Measurements from ENCODE around the gene ERG. TPM values are rescaled to one million over a fixed set of nuclear protein-coding genes. Genes with fewer than 3 reads are reported as not detected.

The ERG gene
- total and polyA plus RNA-seq, 7 donors, result 2.7 to 14.5 (median 7.6) TPM

DNA sequence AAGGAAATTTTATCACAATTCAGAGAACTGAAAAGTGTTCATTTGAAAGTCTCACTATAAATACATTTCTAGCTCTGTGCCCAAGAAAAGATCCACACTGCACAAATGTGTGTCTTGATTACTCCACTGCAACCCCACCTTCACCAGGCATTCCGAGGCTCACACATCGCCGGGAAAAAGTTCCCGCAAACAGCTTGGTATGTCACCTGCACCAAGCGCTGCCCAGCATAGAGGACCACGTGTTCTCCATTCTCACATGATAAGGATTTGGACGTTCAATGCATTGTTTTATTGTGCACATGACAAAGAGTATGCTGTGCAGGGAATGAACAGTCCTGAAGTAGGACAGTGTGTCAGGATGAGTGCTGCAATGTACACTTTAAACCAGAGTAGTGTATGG, 70.1 kb downstream of the ERG start:
- Histone ChIP-seq H3K4me1 (no peaks in the 10 kb centered on the region), H3K9me3 (no peaks in the 10 kb centered on the region), H3K27ac (no peak overlapping the region), H3K4me3 (no peak overlapping the region), H3K36me3 (ENCODE audit: insufficient read depth in 1 of 2, low read depth in 1 of 2) (no peaks in the 10 kb centered on the region), H3K27me3 (ENCODE audit: insufficient read depth in 3 of 3, low read length in 2 of 3) (no peaks in the 10 kb centered on the region)
- DNase-seq (no peak), ATAC-seq (no peak)
- 72 to 77% (median 73%) methylated on average over 7 of the region's 7 CpGs for WGBS, 3 donors
- intact Hi-C loops (cut with DNase I), result no loop called here
- TF ChIP-seq, protein P1, sequence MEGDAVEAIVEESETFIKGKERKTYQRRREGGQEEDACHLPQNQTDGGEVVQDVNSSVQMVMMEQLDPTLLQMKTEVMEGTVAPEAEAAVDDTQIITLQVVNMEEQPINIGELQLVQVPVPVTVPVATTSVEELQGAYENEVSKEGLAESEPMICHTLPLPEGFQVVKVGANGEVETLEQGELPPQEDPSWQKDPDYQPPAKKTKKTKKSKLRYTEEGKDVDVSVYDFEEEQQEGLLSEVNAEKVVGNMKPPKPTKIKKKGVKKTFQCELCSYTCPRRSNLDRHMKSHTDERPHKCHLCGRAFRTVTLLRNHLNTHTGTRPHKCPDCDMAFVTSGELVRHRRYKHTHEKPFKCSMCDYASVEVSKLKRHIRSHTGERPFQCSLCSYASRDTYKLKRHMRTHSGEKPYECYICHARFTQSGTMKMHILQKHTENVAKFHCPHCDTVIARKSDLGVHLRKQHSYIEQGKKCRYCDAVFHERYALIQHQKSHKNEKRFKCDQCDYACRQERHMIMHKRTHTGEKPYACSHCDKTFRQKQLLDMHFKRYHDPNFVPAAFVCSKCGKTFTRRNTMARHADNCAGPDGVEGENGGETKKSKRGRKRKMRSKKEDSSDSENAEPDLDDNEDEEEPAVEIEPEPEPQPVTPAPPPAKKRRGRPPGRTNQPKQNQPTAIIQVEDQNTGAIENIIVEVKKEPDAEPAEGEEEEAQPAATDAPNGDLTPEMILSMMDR (IDR thresholded peaks at IDR 0.05), result no peak

DNA sequence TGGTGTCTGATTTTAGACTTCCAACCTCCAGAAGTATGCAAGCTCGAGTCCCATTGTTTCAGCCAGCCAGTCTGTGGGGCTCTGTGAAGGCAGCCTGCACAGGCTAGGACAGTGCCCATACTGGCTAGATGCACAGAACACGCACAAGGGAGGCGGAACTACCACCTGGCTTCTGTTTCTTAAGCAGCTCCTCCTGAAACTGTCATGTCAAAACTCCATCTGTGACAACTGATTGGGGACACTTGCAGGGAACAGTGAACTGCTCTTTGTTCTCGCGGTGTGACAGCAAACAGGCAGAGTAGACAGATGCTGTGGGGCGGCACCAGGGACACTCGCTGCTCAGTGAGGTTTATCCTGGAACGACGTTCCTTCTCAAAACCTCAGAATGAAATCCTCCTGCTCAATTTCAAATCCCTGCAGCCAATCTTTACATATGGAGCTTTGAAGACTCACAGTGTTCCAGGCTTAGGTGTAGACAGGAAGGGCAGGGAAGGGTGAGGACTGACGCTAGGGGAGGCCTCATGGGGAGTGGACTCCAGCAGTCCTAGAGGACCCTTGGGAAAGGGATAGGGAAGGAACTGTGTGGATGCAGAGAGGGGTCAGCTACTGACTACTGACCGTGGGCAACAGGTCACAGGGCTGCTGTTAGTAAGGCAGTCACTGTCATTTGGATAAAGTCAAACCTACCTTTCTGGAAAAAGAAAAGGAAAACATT, 73.8 kb downstream of the ERG start:
- ATAC-seq (no peak), DNase-seq (no peak)
- intact Hi-C loops (cut with DNase I), result no loop called here
- H3K27me3 ChIP-seq (ENCODE audit: insufficient read depth in 3 of 3, low read length in 2 of 3), result no peaks in the 10 kb centered on the region
- TF ChIP-seq, protein P1 (IDR thresholded peaks at IDR 0.05), result no peak
- 46 to 51% (median 50%) methylated on average over 11 of the region's 11 CpGs for WGBS, 3 donors
- H3K36me3 ChIP-seq (ENCODE audit: insufficient read depth in 1 of 2, low read depth in 1 of 2), result no peaks in the 10 kb centered on the region
- no peaks in the 10 kb centered on the region for H3K9me3 ChIP-seq
- no peak overlapping the region for H3K27ac ChIP-seq
- no peak overlapping the region for H3K4me3 ChIP-seq
- no peaks in the 10 kb centered on the region for H3K4me1 ChIP-seq

DNA sequence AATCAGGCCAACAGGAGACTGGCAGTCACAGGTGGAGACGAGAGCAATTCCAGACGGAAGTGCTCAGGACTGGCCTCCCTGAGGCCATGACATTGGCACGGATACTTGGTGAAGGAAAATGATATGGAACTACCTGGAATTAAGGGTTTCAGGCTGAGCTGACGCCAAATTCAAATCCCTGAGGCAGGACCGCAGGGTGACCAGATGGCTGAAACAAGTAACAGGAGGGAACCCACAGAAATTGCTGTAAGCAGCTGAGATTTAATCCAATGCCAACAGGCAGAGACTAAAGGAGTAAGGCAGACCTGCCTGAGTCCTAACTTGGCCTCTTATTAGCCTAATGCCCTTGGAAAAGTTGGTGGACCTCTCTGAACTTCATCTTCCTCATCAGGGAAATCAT, 76.2 kb downstream of the ERG start:
- H3K27me3 ChIP-seq (ENCODE audit: insufficient read depth in 3 of 3, low read length in 2 of 3), result no peaks in the 10 kb centered on the region
- H3K4me1 ChIP-seq, result no peaks in the 10 kb centered on the region
- H3K9me3 ChIP-seq, result no peaks in the 10 kb centered on the region
- intact Hi-C loops (cut with DNase I), result no loop called here
- H3K36me3 ChIP-seq (ENCODE audit: insufficient read depth in 1 of 2, low read depth in 1 of 2), result no peaks in the 10 kb centered on the region
- ATAC-seq (no peak), DNase-seq (no peak)
- WGBS, 3 donors, result 36 to 52% (median 44%) methylated on average over 5 of the region's 5 CpGs
- H3K27ac ChIP-seq, result no peak overlapping the region
- H3K4me3 ChIP-seq, result no peak overlapping the region
- TF ChIP-seq, protein P1 (IDR thresholded peaks at IDR 0.05), result no peak

DNA sequence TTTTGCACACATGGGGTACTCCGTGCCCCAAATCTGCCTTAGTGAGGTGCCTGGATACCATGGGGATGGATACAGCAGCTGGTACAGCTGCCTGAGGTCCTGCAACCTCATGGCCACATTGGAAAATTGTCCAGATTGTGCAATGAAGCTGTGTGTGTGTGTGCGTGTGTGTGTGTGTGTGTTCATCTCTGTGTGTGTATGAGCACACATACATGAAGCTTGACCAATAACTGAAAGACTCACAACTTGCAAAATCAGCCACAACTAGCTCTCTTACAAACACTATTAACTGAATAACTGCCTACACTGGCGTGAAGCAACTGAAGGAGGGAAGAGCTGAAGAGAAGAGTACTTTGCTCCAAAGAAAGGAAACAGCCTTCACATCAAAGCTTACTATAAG, 78.1 kb downstream of the ERG start:
- TF ChIP-seq, protein P1 (IDR thresholded peaks at IDR 0.05), result no peak
- H3K36me3 ChIP-seq (ENCODE audit: insufficient read depth in 1 of 2, low read depth in 1 of 2), result no peaks in the 10 kb centered on the region
- no peak for DNase-seq
- H3K27me3 ChIP-seq (ENCODE audit: insufficient read depth in 3 of 3, low read length in 2 of 3), result no peaks in the 10 kb centered on the region
- no peaks in the 10 kb centered on the region for H3K4me1 ChIP-seq
- no peaks in the 10 kb centered on the region for H3K9me3 ChIP-seq
- H3K27ac ChIP-seq, result no peak overlapping the region
- no peak for ATAC-seq
- 83 to 89% (median 83%) methylated on average over 3 of the region's 3 CpGs for WGBS, 3 donors
- intact Hi-C loops (cut with DNase I), result no loop called here
- no peak overlapping the region for H3K4me3 ChIP-seq

DNA sequence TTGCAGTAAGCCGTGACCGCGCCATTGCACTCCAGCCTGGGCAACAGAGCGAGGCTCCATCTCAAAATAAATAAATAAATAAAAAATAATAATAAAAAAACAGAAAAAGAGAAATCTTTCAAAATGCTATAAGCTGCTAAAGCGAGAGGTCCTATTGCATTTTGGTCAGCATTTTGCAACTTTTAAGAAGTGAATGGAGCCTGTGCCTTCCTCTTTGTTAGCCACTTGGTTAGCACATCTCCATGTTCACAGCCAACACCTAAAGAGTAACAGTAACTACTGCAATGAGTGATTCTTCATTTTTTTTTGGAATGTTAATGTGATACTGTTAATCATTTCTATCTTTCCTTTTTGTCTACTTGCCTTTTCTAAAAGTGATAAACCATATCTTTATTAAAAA, 80.6 kb downstream of the ERG start:
- TF ChIP-seq, protein P1 (IDR thresholded peaks at IDR 0.05), result no peak
- 94 to 98% (median 96%) methylated on average over 5 of the region's 5 CpGs for WGBS, 3 donors
- ATAC-seq (no peak), DNase-seq (no peak)
- intact Hi-C loops (cut with DNase I), result no loop called here
- no peak overlapping the region for H3K27ac ChIP-seq
- no peak overlapping the region for H3K4me3 ChIP-seq
- H3K27me3 ChIP-seq (ENCODE audit: insufficient read depth in 3 of 3, low read length in 2 of 3), result no peaks in the 10 kb centered on the region
- H3K4me1 ChIP-seq, result no peaks in the 10 kb centered on the region
- H3K36me3 ChIP-seq (ENCODE audit: insufficient read depth in 1 of 2, low read depth in 1 of 2), result no peaks in the 10 kb centered on the region
- no peaks in the 10 kb centered on the region for H3K9me3 ChIP-seq
